GM19467 (cell line): ENCODE results near the gene PCDHB14.
"Not testable (repeated sequence)": the region's sequence is repeated elsewhere in the genome, so short reads cannot be mapped to it uniquely, and the experiment has no call there.

ENCODE experiments used
- ATAC-seq: cut with Tn5 transposase; IDR thresholded peaks from one replicate; pipeline ENCODE4 v1.9.1; 2021; ENCODE audit warnings: mild to moderate bottlenecking, moderate library complexity; ENCODE audit not compliant: unreplicated experiment

PCDHB14 gene

GRCh38 chr5:141208478-141208877 is 14.7 kb upstream of the PCDHB14 start, which contains the start of gene PCDHB12:
Gene PCDHB12, plus strand, starts transcription at chr5:141208719. Its CDS starts 189 bp downstream, at chr5:141208908.
- no peak for ATAC-seq

- ATAC-seq = not testable (repeated sequence)
Observed at GRCh38 chr5:141210281-141210680, 12.9 kb upstream of the PCDHB14 start.

DNA sequence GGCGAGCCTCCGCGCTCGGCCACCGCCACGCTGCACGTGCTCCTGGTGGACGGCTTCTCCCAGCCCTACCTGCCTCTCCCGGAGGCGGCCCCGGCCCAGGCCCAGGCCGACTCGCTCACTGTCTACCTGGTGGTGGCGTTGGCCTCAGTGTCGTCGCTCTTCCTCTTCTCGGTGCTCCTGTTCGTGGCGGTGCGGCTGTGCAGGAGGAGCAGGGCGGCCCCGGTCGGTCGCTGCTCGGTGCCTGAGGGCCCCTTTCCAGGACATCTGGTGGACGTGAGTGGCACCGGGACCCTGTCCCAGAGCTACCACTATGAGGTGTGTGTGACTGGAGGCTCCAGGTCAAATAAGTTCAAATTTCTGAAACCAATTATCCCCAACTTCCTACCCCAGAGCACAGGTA is 12.3 kb upstream of the PCDHB14 start:
- not testable (repeated sequence) for ATAC-seq

DNA sequence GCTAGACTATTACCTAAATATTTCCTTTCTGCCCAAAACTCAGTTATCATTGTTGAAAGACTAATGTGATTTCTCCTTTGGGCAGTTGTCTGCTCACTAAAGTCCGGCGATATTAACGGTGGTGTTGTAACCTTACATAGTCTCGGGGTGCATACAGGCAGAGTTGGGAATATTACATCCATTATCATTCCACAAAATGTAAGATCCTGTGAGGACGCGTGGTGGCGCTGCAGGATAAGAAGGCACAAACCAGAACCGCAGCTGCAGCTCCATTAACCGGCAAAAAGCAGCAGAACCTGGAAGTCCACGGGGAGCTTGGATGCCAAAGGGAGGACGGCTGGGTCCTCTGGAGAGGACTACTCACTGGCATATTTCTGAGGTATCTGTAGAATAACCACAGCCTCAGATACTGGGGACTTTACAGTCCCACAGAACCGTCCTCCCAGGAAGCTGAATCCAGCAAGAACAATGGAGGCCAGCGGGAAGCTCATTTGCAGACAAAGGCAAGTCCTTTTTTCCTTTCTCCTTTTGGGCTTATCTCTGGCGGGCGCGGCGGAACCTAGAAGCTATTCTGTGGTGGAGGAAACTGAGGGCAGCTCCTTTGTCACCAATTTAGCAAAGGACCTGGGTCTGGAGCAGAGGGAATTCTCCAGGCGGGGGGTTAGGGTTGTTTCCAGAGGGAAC is 9.3 kb upstream of the PCDHB14 start, which contains the start of gene PCDHB13:
Gene PCDHB13 (plus strand): TSS at position 264 of the 684 bp plus-strand sequence. CDS start 205 bp downstream, at position 469.
- not testable (repeated sequence) for ATAC-seq

DNA sequence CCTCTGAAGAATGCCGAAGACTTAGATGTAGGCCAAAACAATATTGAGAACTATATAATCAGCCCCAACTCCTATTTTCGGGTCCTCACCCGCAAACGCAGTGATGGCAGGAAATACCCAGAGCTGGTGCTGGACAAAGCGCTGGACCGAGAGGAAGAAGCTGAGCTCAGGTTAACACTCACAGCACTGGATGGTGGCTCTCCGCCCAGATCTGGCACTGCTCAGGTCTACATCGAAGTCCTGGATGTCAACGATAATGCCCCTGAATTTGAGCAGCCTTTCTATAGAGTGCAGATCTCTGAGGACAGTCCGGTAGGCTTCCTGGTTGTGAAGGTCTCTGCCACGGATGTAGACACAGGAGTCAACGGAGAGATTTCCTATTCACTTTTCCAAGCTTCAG is 8.6 kb upstream of the PCDHB14 start:
- not testable (repeated sequence) for ATAC-seq

GRCh38 chr5:141215504-141215903 is 7.6 kb upstream of the PCDHB14 start:
- ATAC-seq = not testable (repeated sequence)

- not testable (repeated sequence) for ATAC-seq
Observed at GRCh38 chr5:141216035-141216434, 7.1 kb upstream of the PCDHB14 start.

DNA sequence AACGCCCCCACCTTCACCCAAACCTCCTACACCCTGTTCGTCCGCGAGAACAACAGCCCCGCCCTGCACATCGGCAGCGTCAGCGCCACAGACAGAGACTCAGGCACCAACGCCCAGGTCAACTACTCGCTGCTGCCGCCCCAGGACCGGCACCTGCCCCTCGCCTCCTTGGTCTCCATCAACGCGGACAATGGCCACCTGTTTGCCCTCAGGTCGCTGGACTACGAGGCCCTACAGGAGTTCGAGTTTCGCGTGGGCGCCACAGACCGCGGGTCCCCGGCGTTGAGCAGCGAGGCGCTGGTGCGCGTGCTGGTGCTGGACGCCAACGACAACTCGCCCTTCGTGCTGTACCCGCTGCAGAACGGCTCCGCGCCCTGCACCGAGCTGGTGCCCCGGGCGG is 1.7 kb downstream of the PCDHB14 start:
- not testable (repeated sequence) for ATAC-seq

DNA sequence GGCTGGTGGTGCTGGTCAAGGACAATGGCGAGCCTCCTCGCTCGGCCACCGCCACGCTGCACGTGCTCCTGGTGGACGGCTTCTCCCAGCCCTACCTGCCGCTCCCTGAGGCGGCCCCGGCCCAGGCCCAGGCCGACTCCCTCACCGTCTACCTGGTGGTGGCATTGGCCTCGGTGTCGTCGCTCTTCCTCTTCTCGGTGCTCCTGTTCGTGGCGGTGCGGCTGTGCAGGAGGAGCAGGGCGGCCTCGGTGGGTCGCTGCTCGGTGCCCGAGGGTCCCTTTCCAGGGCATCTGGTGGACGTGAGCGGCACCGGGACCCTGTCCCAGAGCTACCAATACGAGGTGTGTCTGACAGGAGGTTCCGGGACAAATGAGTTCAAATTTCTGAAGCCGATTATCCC is 2.3 kb downstream of the PCDHB14 start:
- ATAC-seq = not testable (repeated sequence)

- no peak for ATAC-seq
Observed at GRCh38 chr5:141234109-141234667, 11.0 kb downstream of the PCDHB14 start.

- not testable (repeated sequence) for ATAC-seq
Observed at GRCh38 chr5:141235922-141236321, 12.8 kb downstream of the PCDHB14 start.

GRCh38 chr5:141236516-141237313 is 13.6 kb downstream of the PCDHB14 start:
- no peak for ATAC-seq

- ATAC-seq = no peak
Observed at GRCh38 chr5:141241496-141241895, 18.4 kb downstream of the PCDHB14 start.

DNA sequence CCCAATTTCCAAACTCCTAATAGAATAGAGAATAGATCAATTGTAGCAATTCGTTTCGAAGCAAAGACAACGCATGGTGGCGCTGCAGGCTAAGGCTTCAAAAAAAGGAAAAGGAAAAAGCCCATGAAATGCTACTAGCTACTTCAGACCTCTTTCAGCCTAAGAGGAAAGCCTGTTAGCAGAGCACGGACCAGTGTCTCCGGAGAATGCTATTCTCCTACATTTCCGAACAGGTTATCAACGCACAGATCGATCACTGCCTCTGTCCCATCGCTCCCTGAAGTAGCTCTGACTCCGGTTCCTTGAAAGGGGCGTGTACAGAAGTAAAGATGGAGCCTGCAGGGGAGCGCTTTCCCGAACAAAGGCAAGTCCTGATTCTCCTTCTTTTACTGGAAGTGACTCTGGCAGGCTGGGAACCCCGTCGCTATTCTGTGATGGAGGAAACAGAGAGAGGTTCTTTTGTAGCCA is 22.1 kb downstream of the PCDHB14 start, which contains the start of gene PCDHB15:
Gene PCDHB15 (plus strand): TSS at position 146 of the 468 bp plus-strand sequence. CDS start 184 bp downstream, at position 330.
- ATAC-seq = no peak

DNA sequence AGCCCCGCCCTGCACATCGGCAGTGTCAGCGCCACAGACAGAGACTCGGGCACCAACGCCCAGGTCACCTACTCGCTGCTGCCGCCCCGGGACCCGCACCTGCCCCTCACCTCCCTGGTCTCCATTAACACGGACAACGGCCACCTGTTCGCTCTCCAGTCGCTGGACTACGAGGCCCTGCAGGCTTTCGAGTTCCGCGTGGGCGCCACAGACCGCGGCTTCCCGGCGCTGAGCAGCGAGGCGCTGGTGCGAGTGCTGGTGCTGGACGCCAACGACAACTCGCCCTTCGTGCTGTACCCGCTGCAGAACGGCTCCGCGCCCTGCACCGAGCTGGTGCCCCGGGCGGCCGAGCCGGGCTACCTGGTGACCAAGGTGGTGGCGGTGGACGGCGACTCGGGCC is 23.8 kb downstream of the PCDHB14 start:
- ATAC-seq = not testable (repeated sequence)

DNA sequence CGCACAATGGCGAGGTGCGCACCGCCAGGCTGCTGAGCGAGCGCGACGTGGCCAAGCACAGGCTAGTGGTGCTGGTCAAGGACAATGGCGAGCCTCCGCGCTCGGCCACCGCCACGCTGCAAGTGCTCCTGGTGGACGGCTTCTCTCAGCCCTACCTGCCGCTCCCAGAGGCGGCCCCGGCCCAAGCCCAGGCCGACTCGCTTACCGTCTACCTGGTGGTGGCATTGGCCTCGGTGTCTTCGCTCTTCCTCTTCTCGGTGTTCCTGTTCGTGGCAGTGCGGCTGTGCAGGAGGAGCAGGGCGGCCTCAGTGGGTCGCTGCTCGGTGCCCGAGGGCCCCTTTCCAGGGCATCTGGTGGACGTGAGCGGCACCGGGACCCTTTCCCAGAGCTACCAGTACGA is 24.3 kb downstream of the PCDHB14 start:
- ATAC-seq = not testable (repeated sequence)

- ATAC-seq = no peak
Observed at GRCh38 chr5:141250576-141250975, 27.4 kb downstream of the PCDHB14 start.

- ATAC-seq = no peak
Observed at GRCh38 chr5:141258464-141258863, 35.3 kb downstream of the PCDHB14 start.

- ATAC-seq = no peak
Observed at GRCh38 chr5:141258948-141259347, 35.8 kb downstream of the PCDHB14 start.

- ATAC-seq = no peak
Observed at GRCh38 chr5:141260458-141261237, 37.5 kb downstream of the PCDHB14 start.

- no peak for ATAC-seq
Observed at GRCh38 chr5:141261238-141261546, 38.0 kb downstream of the PCDHB14 start.
